ENCODE results near the gene NUP107. TPM values are rescaled to one million over a fixed set of nuclear protein-coding genes. Genes with fewer than 3 reads are reported as not detected.

Gene NUP107
- total RNA-seq, 4 donors from 2014 or later = 36.1 to 83.6 (median 43.5) TPM

DNA sequence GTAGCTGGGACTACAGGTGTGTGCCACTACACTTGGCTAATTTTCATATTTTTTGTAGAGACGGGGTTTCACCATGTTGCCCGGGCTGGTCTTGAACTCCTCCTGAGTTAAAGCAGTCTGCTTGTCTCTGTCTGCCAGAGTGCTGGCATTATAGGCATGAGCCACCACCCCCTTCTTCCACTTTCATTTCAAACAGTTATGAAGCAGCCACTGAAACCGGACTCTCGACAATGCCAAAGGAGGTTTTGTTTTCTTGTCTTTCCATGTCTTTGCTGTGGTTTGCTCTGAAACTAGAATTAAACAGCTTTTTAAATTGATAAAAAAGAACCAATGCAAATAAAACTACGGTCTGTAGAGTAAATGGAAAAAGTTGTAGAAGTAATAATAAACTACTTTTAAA is 45.6 kb upstream of the NUP107 start:
- Histone ChIP-seq H3K27me3 (no peaks in the 10 kb centered on the region), H3K36me3 (no peaks in the 10 kb centered on the region), H3K4me1 (peaks cover 6 to 29% of the 10 kb centered on the region in 2 donors), H3K27ac (no peak overlapping the region), H3K9me3 (no peaks in the 10 kb centered on the region), H3K4me3 (replicated peaks in 1 of 3) (no peak overlapping the region)
- 34 to 48% methylated on average over 5 of the region's 5 CpGs for WGBS, 2 donors
- intact Hi-C loops (cut with DNase I) = no loop called here
- peak in 1 of 2 donors; percentile 24 for DNase-seq
- TF ChIP-seq, protein P1, sequence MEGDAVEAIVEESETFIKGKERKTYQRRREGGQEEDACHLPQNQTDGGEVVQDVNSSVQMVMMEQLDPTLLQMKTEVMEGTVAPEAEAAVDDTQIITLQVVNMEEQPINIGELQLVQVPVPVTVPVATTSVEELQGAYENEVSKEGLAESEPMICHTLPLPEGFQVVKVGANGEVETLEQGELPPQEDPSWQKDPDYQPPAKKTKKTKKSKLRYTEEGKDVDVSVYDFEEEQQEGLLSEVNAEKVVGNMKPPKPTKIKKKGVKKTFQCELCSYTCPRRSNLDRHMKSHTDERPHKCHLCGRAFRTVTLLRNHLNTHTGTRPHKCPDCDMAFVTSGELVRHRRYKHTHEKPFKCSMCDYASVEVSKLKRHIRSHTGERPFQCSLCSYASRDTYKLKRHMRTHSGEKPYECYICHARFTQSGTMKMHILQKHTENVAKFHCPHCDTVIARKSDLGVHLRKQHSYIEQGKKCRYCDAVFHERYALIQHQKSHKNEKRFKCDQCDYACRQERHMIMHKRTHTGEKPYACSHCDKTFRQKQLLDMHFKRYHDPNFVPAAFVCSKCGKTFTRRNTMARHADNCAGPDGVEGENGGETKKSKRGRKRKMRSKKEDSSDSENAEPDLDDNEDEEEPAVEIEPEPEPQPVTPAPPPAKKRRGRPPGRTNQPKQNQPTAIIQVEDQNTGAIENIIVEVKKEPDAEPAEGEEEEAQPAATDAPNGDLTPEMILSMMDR (IDR thresholded peaks at IDR 0.05) = no peak
- TF ChIP-seq POLR2A (IDR thresholded peaks at IDR 0.05) = no peak

DNA sequence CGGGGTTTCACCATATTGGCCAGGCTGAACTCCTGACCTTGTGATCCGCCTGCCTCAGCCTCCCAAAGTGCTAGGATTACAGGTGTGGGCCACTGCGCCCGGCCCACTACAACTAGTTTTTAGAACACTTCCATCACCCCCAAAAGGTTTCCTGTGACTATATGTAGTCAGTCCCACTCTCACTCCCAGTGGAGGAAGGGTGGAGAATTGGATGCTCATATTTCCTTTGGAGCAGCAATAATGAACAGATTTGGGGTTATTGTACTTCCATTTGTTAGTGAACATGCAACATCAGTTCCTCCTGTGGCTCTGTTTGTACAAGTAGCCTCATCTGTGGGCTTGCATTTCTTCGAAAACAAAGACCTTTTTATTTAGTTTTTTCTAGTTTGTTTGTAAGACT is 40.3 kb upstream of the NUP107 start:
- intact Hi-C loops (cut with DNase I) = no loop called here
- TF ChIP-seq, protein P1 (IDR thresholded peaks at IDR 0.05) = no peak
- TF ChIP-seq POLR2A (IDR thresholded peaks at IDR 0.05) = no peak
- no peak overlapping the region for H3K27ac ChIP-seq
- no peak overlapping the region for H3K4me3 ChIP-seq (replicated peaks in 1 of 3)
- 83% methylated on average over 5 of the region's 5 CpGs for WGBS, 2 donors
- DNase-seq = no peak
- peaks cover 0 to 18% of the 10 kb centered on the region in 2 donors for H3K4me1 ChIP-seq
- H3K36me3 ChIP-seq = peaks cover 0 to 3% of the 10 kb centered on the region in 2 donors
- H3K9me3 ChIP-seq = no peaks in the 10 kb centered on the region
- no peaks in the 10 kb centered on the region for H3K27me3 ChIP-seq

DNA sequence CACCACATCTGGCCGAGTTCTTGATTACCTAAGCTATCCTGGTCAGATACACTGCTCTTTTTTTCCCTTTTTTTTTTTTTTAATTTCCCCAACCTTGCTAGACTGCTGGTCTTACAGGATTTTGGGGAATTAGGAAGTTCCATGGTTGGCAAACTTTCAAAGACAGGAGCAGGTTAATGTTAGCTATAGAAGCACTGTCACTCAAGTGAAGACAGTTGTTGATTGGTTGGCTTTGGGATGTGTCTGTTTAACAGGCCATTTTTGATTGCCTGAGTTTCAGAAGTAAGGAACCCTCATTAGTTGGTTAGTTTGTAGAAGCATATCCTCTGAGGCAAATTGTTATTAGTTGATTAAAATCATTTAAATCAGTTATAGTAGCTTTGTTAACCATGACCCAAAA is 39.3 kb upstream of the NUP107 start:
- peaks cover 0 to 15% of the 10 kb centered on the region in 2 donors for H3K4me1 ChIP-seq
- H3K27ac ChIP-seq = no peak overlapping the region
- 81 to 88% methylated on average over 1 of the region's 1 CpG for WGBS, 2 donors
- intact Hi-C loops (cut with DNase I) = no loop called here
- peaks cover 0 to 12% of the 10 kb centered on the region in 2 donors for H3K36me3 ChIP-seq
- H3K4me3 ChIP-seq (replicated peaks in 1 of 3) = no peak overlapping the region
- H3K9me3 ChIP-seq = no peaks in the 10 kb centered on the region
- DNase-seq = no peak
- H3K27me3 ChIP-seq = no peaks in the 10 kb centered on the region
- TF ChIP-seq, protein P1 (IDR thresholded peaks at IDR 0.05) = no peak
- no peak for TF ChIP-seq POLR2A (IDR thresholded peaks at IDR 0.05)

DNA sequence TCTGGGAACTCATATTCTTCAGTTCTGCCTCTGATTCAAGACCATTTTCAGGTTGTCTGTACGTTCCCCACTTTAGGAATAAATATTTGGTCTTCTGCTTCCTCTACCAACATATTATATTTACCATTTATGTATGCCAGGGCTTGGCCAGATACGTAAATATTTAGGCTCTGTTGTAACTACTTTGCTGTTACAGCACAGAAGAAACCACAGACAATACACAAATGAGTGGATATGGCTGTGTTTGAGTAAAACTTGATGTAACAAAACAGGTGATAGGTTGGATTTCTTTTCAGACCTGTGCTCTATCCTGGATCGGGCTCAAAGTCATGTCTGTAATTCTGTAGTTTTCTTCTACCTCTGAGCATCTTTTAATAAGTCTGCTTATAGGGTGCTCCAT is 38.6 kb upstream of the NUP107 start:
- H3K4me3 ChIP-seq (replicated peaks in 1 of 3) = no peak overlapping the region
- H3K27ac ChIP-seq = no peak overlapping the region
- WGBS, 2 donors = 78 to 88% methylated on average over 3 of the region's 3 CpGs
- TF ChIP-seq, protein P1 (IDR thresholded peaks at IDR 0.05) = no peak
- TF ChIP-seq POLR2A (IDR thresholded peaks at IDR 0.05) = no peak
- intact Hi-C loops (cut with DNase I) = no loop called here
- no peaks in the 10 kb centered on the region for H3K27me3 ChIP-seq
- no peaks in the 10 kb centered on the region for H3K9me3 ChIP-seq
- no peak for DNase-seq
- peaks cover 3 to 17% of the 10 kb centered on the region in 2 donors for H3K36me3 ChIP-seq
- H3K4me1 ChIP-seq = peaks cover 0 to 15% of the 10 kb centered on the region in 2 donors

DNA sequence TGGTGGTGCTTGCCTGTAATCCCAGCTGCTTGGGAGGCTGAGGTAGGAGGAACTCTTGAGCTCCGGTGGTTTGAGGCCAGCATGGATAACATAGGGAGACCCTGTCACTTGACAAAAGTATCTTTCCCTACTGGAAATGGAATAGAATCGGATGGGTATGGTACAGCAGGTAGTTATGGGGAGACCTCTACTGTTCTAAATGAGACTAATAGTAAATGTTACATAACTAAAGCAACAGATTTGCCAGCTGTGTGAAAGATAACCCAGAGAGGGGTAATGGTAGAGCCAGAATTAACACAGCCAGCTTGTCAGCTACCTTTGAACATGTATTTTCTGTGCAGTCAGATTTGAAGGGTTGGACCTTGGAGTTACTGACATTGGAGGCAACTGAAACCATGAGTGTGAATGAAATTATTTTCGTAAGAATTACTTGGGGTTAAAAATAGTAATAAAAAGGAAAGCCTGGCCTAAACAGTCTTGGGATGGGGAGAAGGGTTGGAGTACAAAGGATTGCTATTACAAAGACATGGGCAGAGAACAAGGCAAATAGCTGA is 21.7 kb upstream of the NUP107 start:
- TF ChIP-seq POLR2A (IDR thresholded peaks at IDR 0.05) = no peak
- TF ChIP-seq, protein P1 (IDR thresholded peaks at IDR 0.05) = peak in 2 of 6 experiments; percentile 12 to 18
- no peak for DNase-seq
- Histone ChIP-seq H3K27ac (no peak overlapping the region), H3K9me3 (no peaks in the 10 kb centered on the region), H3K4me3 (replicated peaks in 1 of 3) (no peak overlapping the region), H3K36me3 (peaks cover 0 to 2% of the 10 kb centered on the region in 2 donors), H3K4me1 (no peaks in the 10 kb centered on the region), H3K27me3 (no peaks in the 10 kb centered on the region)
- 83 to 87% methylated on average over 3 of the region's 3 CpGs for WGBS, 2 donors
- intact Hi-C loops (cut with DNase I) = no loop called here
